SK-N-SH (cell line): Measurements from ENCODE around the gene DCP1B. TPM values are rescaled to one million over a fixed set of nuclear protein-coding genes. Genes with fewer than 3 reads are reported as not detected.

Experiments used
- CTCF ChIA-PET: fragments of 300-600, 350-600 bp; formaldehyde crosslinking; extraction: SDS; loops from one replicate; lab custom pipeline; 2021; lab: Yijun Ruan, JAX
- POLR2A ChIA-PET: fragments of 350-600 bp; sonication (Branson Sonifier 250); formaldehyde crosslinking; extraction: SDS; loops from one replicate; lab custom pipeline; 2020; ENCODE audit warnings: antibody characterized with exemption, inconsistent platforms; lab: Yijun Ruan, JAX
- DNase-seq: peaks from one replicate; pipeline ENCODE4 v3.0.0; 2012
- H2AFZ ChIP-seq: fragments of 200-600 bp; sonication (generic); 2 replicates; pipeline ENCODE4 v1.8.1; 2016; ENCODE audit warnings: antibody characterized with exemption, mild to moderate bottlenecking, low read depth
- H3F3A ChIP-seq: fragments of 200-600 bp; sonication (generic); replicated peaks from 2 replicates; pipeline ENCODE3; 2016; ENCODE audit warnings: antibody characterized with exemption, mild to moderate bottlenecking; ENCODE audit not compliant: insufficient read depth
- H3K27ac ChIP-seq, 2 experiments: fragments of 200-500 bp in 1 of 2; fragments of 200-600 bp in 1 of 2; sonication (Bioruptor generic) in 1 of 2; sonication (generic), shearing (Covaris generic) in 1 of 2; 2 replicates each; pipeline versions ENCODE4 v1.5.1 to v1.6.1; 2014 to 2016; ENCODE audit warnings: low read depth in 2 of 2, inconsistent platforms in 1 of 2, low read length in 1 of 2, mild to moderate bottlenecking in 1 of 2, mixed read lengths in 1 of 2
- H3K27me3 ChIP-seq: fragments of 200-600 bp; sonication (generic), shearing (Covaris generic); 2 replicates; pipeline ENCODE4 v1.6.1; 2016; ENCODE audit warnings: mixed run types; ENCODE audit not compliant: insufficient read depth
- H3K36me3 ChIP-seq, 2 experiments: fragments of 200-500 bp in 1 of 2; fragments of 200-600 bp in 1 of 2; sonication (Bioruptor generic) in 1 of 2; sonication (generic) in 1 of 2; replicated peaks in 1 of 2; 2 replicates each; pipeline versions ENCODE3 to v1.5.1; 2014 to 2016; ENCODE audit warnings: low read length in 1 of 2, mild to moderate bottlenecking in 1 of 2; ENCODE audit not compliant: insufficient read depth in 2 of 2, control insufficient read depth in 1 of 2
- H3K4me1 ChIP-seq, 2 experiments: fragments of 200-500 bp in 1 of 2; fragments of 200-600 bp in 1 of 2; sonication (Bioruptor generic) in 1 of 2; sonication (generic), shearing (Covaris generic) in 1 of 2; 2 replicates each; pipeline versions ENCODE4 v1.5.1 to v1.6.1; 2014 to 2016; ENCODE audit warnings: low read depth in 1 of 2, low read length in 1 of 2, mixed run types in 1 of 2; ENCODE audit not compliant: insufficient read depth in 2 of 2, control insufficient read depth in 1 of 2
- H3K4me2 ChIP-seq: fragments of 200-600 bp; sonication (generic), shearing (Covaris generic); 2 replicates; pipeline ENCODE4 v1.6.1; 2017; ENCODE audit warnings: mixed run types
- H3K4me3 ChIP-seq, 2 experiments: fragments of 200-500 bp in 1 of 2; fragments of 200-600 bp in 1 of 2; sonication (Bioruptor generic) in 1 of 2; sonication (generic), shearing (Covaris generic) in 1 of 2; 2 replicates each; pipeline versions ENCODE4 v1.5.1 to v1.8.1; 2014 to 2016; ENCODE audit warnings: low read depth in 2 of 2, inconsistent platforms in 1 of 2, low read length in 1 of 2, mild to moderate bottlenecking in 1 of 2, mixed read lengths in 1 of 2, moderate library complexity in 1 of 2
- H3K79me2 ChIP-seq: fragments of 200-600 bp; sonication (generic); 2 replicates; pipeline ENCODE4 v1.8.1; 2017; ENCODE audit warnings: mild to moderate bottlenecking; ENCODE audit not compliant: insufficient read depth
- H3K9ac ChIP-seq: fragments of 200-600 bp; sonication (generic); 2 replicates; pipeline ENCODE4 v1.6.1; 2017; ENCODE audit warnings: mixed run types
- H3K9me2 ChIP-seq: fragments of 200-600 bp; sonication (generic); 2 replicates; pipeline ENCODE4 v1.6.1; 2017; ENCODE audit warnings: mixed run types
- H3K9me3 ChIP-seq: fragments of 200-600 bp; sonication (generic); 2 replicates; pipeline ENCODE4 v1.6.1; 2017; ENCODE audit warnings: mixed run types, mild to moderate bottlenecking, moderate library complexity
- H4K20me1 ChIP-seq: fragments of 200-600 bp; sonication (generic); 2 replicates; pipeline ENCODE4 v1.6.1; 2017; ENCODE audit warnings: mild to moderate bottlenecking, mixed run types; ENCODE audit not compliant: insufficient read depth
- CHD2 ChIP-seq: fragments of 150-350 bp; IDR thresholded peaks from 2 replicates; pipeline ENCODE4 v1.6.1; 2018; ENCODE audit warnings: low read length; ENCODE audit not compliant: partially characterized antibody
- ELF1 ChIP-seq: IDR thresholded peaks from 2 replicates; pipeline ENCODE4 v1.4.0; 2012
- EP300 ChIP-seq, 2 experiments: IDR thresholded peaks; 2 replicates each; pipeline versions ENCODE4 v1.4.0 to v1.6.1; 2012; ENCODE audit warnings: borderline replicate concordance in 1 of 2, low read depth in 1 of 2, low read length in 1 of 2
- EZH2phosphoT487 ChIP-seq: fragments of 200-600 bp; sonication (generic); IDR thresholded peaks from 2 replicates; pipeline ENCODE4 v1.6.1; 2017; ENCODE audit warnings: low read depth, mixed run types, mild to moderate bottlenecking, antibody characterized with exemption, moderate library complexity, borderline replicate concordance
- FOSL2 ChIP-seq: IDR thresholded peaks from 2 replicates; pipeline ENCODE4 v1.4.0; 2012; ENCODE audit warnings: low read depth, mild to moderate bottlenecking, moderate library complexity, borderline replicate concordance
- GABPA ChIP-seq: IDR thresholded peaks from 2 replicates; pipeline ENCODE4 v1.4.0; 2012; ENCODE audit warnings: low read depth, mild to moderate bottlenecking
- GATA2 ChIP-seq: sonication (generic); formaldehyde crosslinking; IDR thresholded peaks from 2 replicates; pipeline ENCODE4 v1.5.0; 2020; ENCODE audit warnings: mild to moderate bottlenecking, missing genetic modification reagents
- JUND ChIP-seq: IDR thresholded peaks from 2 replicates; pipeline ENCODE4 v1.4.0; 2012
- MEF2A ChIP-seq: IDR thresholded peaks from 2 replicates; pipeline ENCODE4 v1.4.0; 2012; ENCODE audit warnings: low read depth, borderline replicate concordance
- NFIC ChIP-seq: IDR thresholded peaks from 2 replicates; pipeline ENCODE4 v1.4.0; 2012; ENCODE audit warnings: borderline replicate concordance
- NRF1 ChIP-seq: IDR thresholded peaks from 2 replicates; pipeline ENCODE4 v1.6.1; 2012; ENCODE audit warnings: low read depth, mild to moderate bottlenecking, low read length
- RAD21 ChIP-seq: IDR thresholded peaks from 2 replicates; pipeline ENCODE4 v1.6.1; 2012; ENCODE audit warnings: mild to moderate bottlenecking, low read length
- RFX5 ChIP-seq: IDR thresholded peaks from 2 replicates; pipeline ENCODE4 v1.6.1; 2012; ENCODE audit warnings: mild to moderate bottlenecking, improper control_type of control experiment, low read length
- SIN3A ChIP-seq: IDR thresholded peaks from 2 replicates; pipeline ENCODE4 v1.6.1; 2012; ENCODE audit warnings: low read depth, mild to moderate bottlenecking, low read length, moderate library complexity, borderline replicate concordance
- YY1 ChIP-seq: IDR thresholded peaks from 2 replicates; pipeline ENCODE4 v1.4.0; 2012; ENCODE audit warnings: low read depth, mild to moderate bottlenecking
- WGBS: methylation state at CpG from one replicate; pipeline ENCODE4 v1.1.6; 2017; ENCODE audit warnings: low lambda C conversion rate; 5-methylcytosine and 5-hydroxymethylcytosine counted together
- polyA plus RNA-seq, 3 experiments: library from polyadenylated mRNA; depleted of rRNA; stranded (reverse); fragments of >200 nt; gene quantifications; 2 replicates each; pipeline ENCODE4 v1.2.3, GENCODE V29; 2012

The DCP1B gene
- polyA plus RNA-seq, 1 of the 3 experiments (the other 2 are of a cell fraction) = 18.8 TPM

DNA sequence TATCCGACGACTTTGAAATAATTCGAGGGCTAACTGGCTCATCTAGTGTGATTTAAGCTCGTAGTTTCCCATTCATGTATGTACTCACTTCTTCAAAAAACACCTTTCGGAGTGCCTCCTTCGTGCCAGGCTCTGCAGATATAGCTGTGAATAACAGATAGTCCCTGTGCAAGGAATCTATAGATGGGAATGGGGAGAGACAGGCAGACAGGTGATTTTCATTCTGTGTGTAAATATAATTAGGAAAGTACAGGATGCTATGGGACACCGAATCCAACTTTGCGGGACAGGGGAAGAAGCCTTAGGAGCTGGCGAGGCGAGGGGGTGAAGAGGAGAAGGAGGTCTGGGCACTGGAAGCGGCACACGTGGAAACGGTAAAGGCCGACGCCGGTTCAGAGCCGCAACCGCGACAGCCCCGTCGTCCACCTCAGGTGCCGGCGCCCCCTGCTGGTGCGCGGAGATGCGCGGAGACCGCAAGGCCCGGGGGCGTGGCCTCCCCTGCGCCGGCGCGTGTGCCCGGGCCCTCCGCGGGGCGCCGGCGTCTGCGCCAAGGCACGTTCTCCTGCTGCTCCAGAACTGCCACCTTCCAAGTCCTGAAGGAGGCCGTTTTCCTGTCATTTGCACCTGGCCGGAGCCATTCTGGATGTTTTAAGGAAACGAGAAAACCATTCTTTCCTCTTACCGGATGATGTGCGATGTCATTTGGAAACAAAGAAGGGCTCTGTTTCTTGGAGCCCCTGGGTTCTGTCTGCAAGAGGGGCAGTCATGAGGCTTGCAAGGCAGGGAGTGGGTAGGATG lies 30.6 kb upstream of the DCP1B start (continued):
- no peak for TF ChIP-seq YY1
- no peak for TF ChIP-seq GABPA
- TF ChIP-seq RAD21 = peak; percentile 75
- no peak for TF ChIP-seq GATA2 (CRISPR knock-in tag)
- TF ChIP-seq CHD2 = peak; percentile 42
- no peak for TF ChIP-seq RFX5
- TF ChIP-seq ELF1 = no peak

DNA sequence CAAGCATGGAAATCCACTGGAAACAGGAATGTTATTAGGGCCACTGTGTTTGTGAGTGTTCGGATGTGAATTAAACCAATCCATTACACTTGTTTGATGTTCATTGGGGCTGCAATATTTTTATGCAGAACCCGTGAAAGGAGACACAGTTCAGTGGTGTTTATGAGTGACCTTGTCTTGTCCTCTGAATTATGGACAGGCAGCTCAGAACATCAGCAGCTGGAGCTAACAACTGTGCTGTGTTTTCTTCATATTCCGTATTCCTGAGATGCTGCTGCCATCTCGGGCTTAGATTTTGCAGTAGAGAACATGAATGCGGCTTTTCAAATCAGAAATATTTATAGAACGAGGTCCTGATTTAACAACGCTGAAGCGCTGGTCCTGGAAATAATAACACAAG lies 28.2 kb upstream of the DCP1B start:
- ChIA-PET CTCF (interaction anchor here (0.9 to 4.9 kb wide), 4 partner anchors 22 to 237 kb away, joined by 3 to 27 read pairs (median 8); no protein-coding TSS in a partner anchor), POLR2A (no interaction called here)
- DNase-seq = no peak
- Histone ChIP-seq H3K4me2 (no peak overlapping the region), H2AFZ (no peak overlapping the region), H3K4me1 (peaks cover 0 to 14% of the 10 kb centered on the region in 2 experiments; a peak in 2 of 4 replicates), H3F3A (no peaks in the 10 kb centered on the region), H3K9me3 (no peaks in the 10 kb centered on the region), H4K20me1 (no peaks in the 10 kb centered on the region), H3K27ac (no peak overlapping the region), H3K4me3 (no peak overlapping the region), H3K79me2 (no peaks in the 10 kb centered on the region), H3K27me3 (peaks cover 18% of the 10 kb centered on the region; the same call in 1 of the 2 replicates), H3K9ac (no peak overlapping the region), H3K9me2 (no peaks in the 10 kb centered on the region), H3K36me3 (no peaks in the 10 kb centered on the region)
- WGBS = 64% methylated on average over 8 of the region's 8 CpGs
- no peak for TF ChIP-seq NFIC
- TF ChIP-seq GATA2 (CRISPR knock-in tag) = no peak
- TF ChIP-seq EP300 (IDR thresholded peaks at IDR 0.05; ENCODE audit: borderline replicate concordance in 1 of 2, low read depth in 1 of 2, low read length in 1 of 2) = no peak
- no peak for TF ChIP-seq MEF2A
- no peak for TF ChIP-seq EZH2phosphoT487
- no peak for TF ChIP-seq JUND
- no peak for TF ChIP-seq ELF1
- no peak for TF ChIP-seq FOSL2

GRCh38 chr12:2029851-2030250 lies 25.6 kb upstream of the DCP1B start:
- Histone ChIP-seq H3K27ac (no peak overlapping the region), H3K9me2 (no peaks in the 10 kb centered on the region), H3K4me1 (peaks cover 0 to 10% of the 10 kb centered on the region in 2 experiments; a peak in 2 of 4 replicates), H3K36me3 (no peaks in the 10 kb centered on the region), H3K79me2 (no peaks in the 10 kb centered on the region), H3K27me3 (peaks cover 12% of the 10 kb centered on the region; the same call in 1 of the 2 replicates), H3K9me3 (no peaks in the 10 kb centered on the region), H3K4me2 (no peak overlapping the region), H3K9ac (no peak overlapping the region), H4K20me1 (no peaks in the 10 kb centered on the region), H2AFZ (no peak overlapping the region), H3F3A (no peaks in the 10 kb centered on the region), H3K4me3 (no peak overlapping the region)
- CTCF ChIA-PET = interaction anchor here (0.9 to 2.6 kb wide), 3 partner anchors 16 to 553 kb away, joined by 3 to 12 read pairs (median 4); no protein-coding TSS in a partner anchor
- POLR2A ChIA-PET = no interaction called here
- no peak for DNase-seq
- 70% methylated on average over 3 of the region's 3 CpGs for WGBS
- TF ChIP-seq SIN3A = no peak
- TF ChIP-seq MEF2A = no peak
- no peak for TF ChIP-seq EP300 (IDR thresholded peaks at IDR 0.05; ENCODE audit: borderline replicate concordance in 1 of 2, low read depth in 1 of 2, low read length in 1 of 2)
- TF ChIP-seq NRF1 = no peak
- no peak for TF ChIP-seq YY1
